Middle frontal gyrus (tissue), 1 donor: ENCODE data around the gene ATP8A2.
"Not testable (repeated sequence)": the region's sequence is repeated elsewhere in the genome, so short reads cannot be mapped to it uniquely, and the experiment has no call there.

Experiments
- DNase-seq: peaks from one replicate; pipeline ENCODE4 v3.0.0-alpha.2; 2015; ENCODE audit warnings: low spot score; ENCODE audit errors: extremely low spot score

The ATP8A2 gene

GRCh38 chr13:25762795-25763377 is 391.1 kb downstream of the ATP8A2 start:
- no peak for DNase-seq

GRCh38 chr13:25764378-25764777 is 392.6 kb downstream of the ATP8A2 start:
- DNase-seq: no peak

GRCh38 chr13:25765266-25765665 is 393.5 kb downstream of the ATP8A2 start:
- no peak for DNase-seq

- DNase-seq: no peak
Observed at GRCh38 chr13:25766576-25766975, 394.8 kb downstream of the ATP8A2 start.

- no peak for DNase-seq
Observed at GRCh38 chr13:25766991-25767390, 395.2 kb downstream of the ATP8A2 start.

- no peak for DNase-seq
Observed at GRCh38 chr13:25768376-25768775, 396.6 kb downstream of the ATP8A2 start.

- DNase-seq: no peak
Observed at GRCh38 chr13:25768838-25769237, 397.1 kb downstream of the ATP8A2 start.

GRCh38 chr13:25770601-25771000 is 398.8 kb downstream of the ATP8A2 start:
- DNase-seq: no peak

- DNase-seq: no peak
Observed at GRCh38 chr13:25771202-25771601, 399.4 kb downstream of the ATP8A2 start.

- no peak for DNase-seq
Observed at GRCh38 chr13:25771641-25772478, 400.1 kb downstream of the ATP8A2 start.

- DNase-seq: not testable (repeated sequence)
Observed at GRCh38 chr13:25772534-25772933, 400.8 kb downstream of the ATP8A2 start.

- not testable (repeated sequence) for DNase-seq
Observed at GRCh38 chr13:25774056-25774455, 402.3 kb downstream of the ATP8A2 start.

GRCh38 chr13:25775275-25775674 is 403.5 kb downstream of the ATP8A2 start:
- DNase-seq: no peak

- no peak for DNase-seq
Observed at GRCh38 chr13:25775986-25776385, 404.2 kb downstream of the ATP8A2 start.

- no peak for DNase-seq
Observed at GRCh38 chr13:25776722-25777121, 404.9 kb downstream of the ATP8A2 start.

GRCh38 chr13:25777509-25777908 is 405.7 kb downstream of the ATP8A2 start:
- DNase-seq: no peak

- no peak for DNase-seq
Observed at GRCh38 chr13:25778365-25778764, 406.6 kb downstream of the ATP8A2 start.

- no peak for DNase-seq
Observed at GRCh38 chr13:25778808-25779305, 407.1 kb downstream of the ATP8A2 start.

- no peak for DNase-seq
Observed at GRCh38 chr13:25783076-25783475, 411.3 kb downstream of the ATP8A2 start.

GRCh38 chr13:25783601-25784024 is 411.8 kb downstream of the ATP8A2 start:
- DNase-seq: no peak

GRCh38 chr13:25784119-25784518 is 412.3 kb downstream of the ATP8A2 start:
- DNase-seq: no peak

GRCh38 chr13:25790137-25790536 is 418.4 kb downstream of the ATP8A2 start:
- DNase-seq: not testable (repeated sequence)

GRCh38 chr13:25795277-25795676 is 423.5 kb downstream of the ATP8A2 start:
- DNase-seq: no peak
